ENCODE measurements around the gene MARS1. TPM values are rescaled to one million over a fixed set of nuclear protein-coding genes. Genes with fewer than 3 reads are reported as not detected.
"Not testable (repeated sequence)": the region's sequence is repeated elsewhere in the genome, so short reads cannot be mapped to it uniquely, and the experiment has no call there.

MARS1 gene
- total and polyA plus RNA-seq, 3 experiments from 2014 or later: 89.8 to 398 (median 386) TPM

- Histone ChIP-seq H3K27me3 (ENCODE audit: insufficient read depth, low read length, poor library complexity, severe bottlenecking) (no peaks in the 10 kb centered on the region), H3K9me3 (ENCODE audit: low read length) (no peaks in the 10 kb centered on the region), H3K4me1 (ENCODE audit: insufficient read depth, low read length) (peaks cover 21% of the 10 kb centered on the region), H3K36me3 (ENCODE audit: insufficient read depth, low read length) (peaks cover 54% of the 10 kb centered on the region), H3K27ac (ENCODE audit: low read depth, low read length) (no peak overlapping the region), H3K4me3 (ENCODE audit: low read length) (no peak overlapping the region)
- Mint-ChIP-seq H3K36me3 (peaks cover 8 to 83% (median 25%) of the 10 kb centered on the region in 3 donors), H3K27me3 (no peaks in the 10 kb centered on the region), H3K9me3 (no peaks in the 10 kb centered on the region), H3K4me1 (peaks cover 24 to 35% (median 29%) of the 10 kb centered on the region in 3 donors), H3K4me3 (peak overlapping the region in 1 of 7 donors; percentile 46), H3K27ac (peak overlapping the region; percentile 10 to 93 (median 30))
- ChIA-PET CTCF (no interaction called here), POLR2A (interaction anchor here (0.5 to 1.0 kb wide), 2 partner anchors 26 to 1035 kb away, joined by 3 to 5 read pairs; no protein-coding TSS in a partner anchor)
- no peak for DNase-seq
Observed at GRCh38 chr12:57515934-57516541, 28.2 kb downstream of the MARS1 start.

GRCh38 chr12:57516617-57517153, 28.8 kb downstream of the MARS1 start:
- ChIA-PET POLR2A (interaction anchor here (0.5 to 1.0 kb wide), 2 partner anchors 27 to 1036 kb away, joined by 3 to 5 read pairs; no protein-coding TSS in a partner anchor), CTCF (interaction anchor here (1.3 kb wide), 1 partner anchor 54 kb away, joined by 3 read pairs; no protein-coding TSS in a partner anchor)
- peak overlapping the region in 6 of 8 donors; percentile 13 to 93 (median 62) for H3K27ac Mint-ChIP-seq
- peaks cover 29 to 41% (median 35%) of the 10 kb centered on the region in 3 donors for H3K4me1 Mint-ChIP-seq
- H3K27me3 ChIP-seq (ENCODE audit: insufficient read depth, low read length, poor library complexity, severe bottlenecking): no peaks in the 10 kb centered on the region
- no peak overlapping the region for H3K4me3 ChIP-seq (ENCODE audit: low read length)
- no peaks in the 10 kb centered on the region for H3K27me3 Mint-ChIP-seq
- H3K36me3 Mint-ChIP-seq: peaks cover 8 to 78% (median 22%) of the 10 kb centered on the region in 3 donors
- peaks cover 48% of the 10 kb centered on the region for H3K36me3 ChIP-seq (ENCODE audit: insufficient read depth, low read length)
- H3K9me3 Mint-ChIP-seq: no peaks in the 10 kb centered on the region
- no peaks in the 10 kb centered on the region for H3K9me3 ChIP-seq (ENCODE audit: low read length)
- peaks cover 27% of the 10 kb centered on the region for H3K4me1 ChIP-seq (ENCODE audit: insufficient read depth, low read length)
- H3K27ac ChIP-seq (ENCODE audit: low read depth, low read length): no peak overlapping the region
- H3K4me3 Mint-ChIP-seq: peak overlapping the region in 1 of 7 donors; percentile 17
- peak in 1 of 5 donors; percentile 19 for DNase-seq

- H3K27ac ChIP-seq (ENCODE audit: low read depth, low read length): no peak overlapping the region
- POLR2A ChIA-PET: interaction anchor here (1.0 kb wide), 1 partner anchor 27 kb away, joined by 3 read pairs; no protein-coding TSS in a partner anchor
- Mint-ChIP-seq H3K27me3 (peaks cover 0 to 2% of the 10 kb centered on the region in 2 donors), H3K4me1 (peaks cover 34 to 46% (median 38%) of the 10 kb centered on the region in 3 donors), H3K27ac (peak overlapping the region in 7 of 8 donors; percentile 50 to 93 (median 67)), H3K36me3 (peaks cover 7 to 76% (median 18%) of the 10 kb centered on the region in 3 donors), H3K4me3 (peak overlapping the region in 1 of 7 donors; percentile 75), H3K9me3 (peaks cover 0 to 2% (median 0%) of the 10 kb centered on the region in 5 donors)
- H3K4me3 ChIP-seq (ENCODE audit: low read length): no peak overlapping the region
- CTCF ChIA-PET: interaction anchor here (1.3 kb wide), 1 partner anchor 54 kb away, joined by 3 read pairs; no protein-coding TSS in a partner anchor
- peak in 1 of 5 donors; percentile 27 for DNase-seq
- H3K27me3 ChIP-seq (ENCODE audit: insufficient read depth, low read length, poor library complexity, severe bottlenecking): no peaks in the 10 kb centered on the region
- peaks cover 32% of the 10 kb centered on the region for H3K4me1 ChIP-seq (ENCODE audit: insufficient read depth, low read length)
- peaks cover 43% of the 10 kb centered on the region for H3K36me3 ChIP-seq (ENCODE audit: insufficient read depth, low read length)
- no peaks in the 10 kb centered on the region for H3K9me3 ChIP-seq (ENCODE audit: low read length)
Observed at GRCh38 chr12:57517187-57517586, 29.3 kb downstream of the MARS1 start.

GRCh38 chr12:57517718-57518117, 29.9 kb downstream of the MARS1 start:
- peaks cover 1 to 72% (median 15%) of the 10 kb centered on the region in 3 donors for H3K36me3 Mint-ChIP-seq
- POLR2A ChIA-PET: not testable (repeated sequence)
- H3K4me3 Mint-ChIP-seq: peak overlapping the region in 3 of 7 donors; percentile 37 to 75 (median 37)

GRCh38 chr12:57518176-57518919, 30.5 kb downstream of the MARS1 start:
- Histone ChIP-seq H3K27ac (ENCODE audit: low read depth, low read length) (peak overlapping the region; percentile 0), H3K36me3 (ENCODE audit: insufficient read depth, low read length) (peaks cover 34% of the 10 kb centered on the region), H3K9me3 (ENCODE audit: low read length) (no peaks in the 10 kb centered on the region), H3K4me1 (ENCODE audit: insufficient read depth, low read length) (peaks cover 36% of the 10 kb centered on the region), H3K4me3 (ENCODE audit: low read length) (no peak overlapping the region), H3K27me3 (ENCODE audit: insufficient read depth, low read length, poor library complexity, severe bottlenecking) (no peaks in the 10 kb centered on the region)
- Mint-ChIP-seq H3K9me3 (peaks cover 0 to 4% (median 0%) of the 10 kb centered on the region in 5 donors), H3K27me3 (peaks cover 0 to 3% of the 10 kb centered on the region in 2 donors), H3K4me3 (peak overlapping the region; percentile 37 to 98 (median 96)), H3K36me3 (peaks cover 0 to 68% (median 15%) of the 10 kb centered on the region in 3 donors), H3K27ac (peak overlapping the region; percentile 54 to 100 (median 96)), H3K4me1 (peaks cover 38 to 51% (median 39%) of the 10 kb centered on the region in 3 donors)
- ChIA-PET POLR2A (no interaction called here), CTCF (interaction anchor here (1.0 kb wide), 3 partner anchors 9 to 238 kb away, joined by 3 read pairs; no protein-coding TSS in a partner anchor)
- no peak for DNase-seq

More at GRCh38 chr12:57517718-57518117, 29.9 kb downstream of the MARS1 start:
- CTCF ChIA-PET: interaction anchor here (1.0 to 1.3 kb wide), 4 partner anchors 8 to 239 kb away, joined by 3 read pairs; no protein-coding TSS in a partner anchor
- H3K27me3 ChIP-seq (ENCODE audit: insufficient read depth, low read length, poor library complexity, severe bottlenecking); H3K4me3 ChIP-seq (ENCODE audit: low read length); H3K27me3 Mint-ChIP-seq; H3K9me3 Mint-ChIP-seq; H3K27ac ChIP-seq (ENCODE audit: low read depth, low read length); H3K9me3 ChIP-seq (ENCODE audit: low read length): not testable (repeated sequence)
- Mint-ChIP-seq H3K4me1 (peaks cover 35 to 48% (median 35%) of the 10 kb centered on the region in 3 donors), H3K27ac (peak overlapping the region in 7 of 8 donors; percentile 17 to 93 (median 54))
- Histone ChIP-seq H3K36me3 (ENCODE audit: insufficient read depth, low read length) (peaks cover 40% of the 10 kb centered on the region), H3K4me1 (ENCODE audit: insufficient read depth, low read length) (peaks cover 34% of the 10 kb centered on the region)
- peak in 1 of 5 donors; percentile 29 for DNase-seq

- DNase-seq: no peak
- ChIA-PET POLR2A (interaction anchor here (2.1 to 2.6 kb wide), 2 partner anchors 39 to 42 kb away, joined by 13 to 19 read pairs; partner anchors contain the start of gene ARHGAP9), CTCF (interaction anchor here (1.0 to 2.3 kb wide), 4 partner anchors 10 to 237 kb away, joined by 3 to 12 read pairs (median 4); no protein-coding TSS in a partner anchor)
- Mint-ChIP-seq H3K27me3 (peaks cover 0 to 3% of the 10 kb centered on the region in 2 donors), H3K9me3 (peaks cover 0 to 4% (median 0%) of the 10 kb centered on the region in 5 donors), H3K4me3 (peak overlapping the region; percentile 96 to 100 (median 98)), H3K27ac (peak overlapping the region; percentile 93 to 100 (median 99)), H3K4me1 (peaks cover 46 to 59% (median 47%) of the 10 kb centered on the region in 3 donors), H3K36me3 (peaks cover 0 to 66% (median 15%) of the 10 kb centered on the region in 3 donors)
- Histone ChIP-seq H3K27me3 (ENCODE audit: insufficient read depth, low read length, poor library complexity, severe bottlenecking) (no peaks in the 10 kb centered on the region), H3K36me3 (ENCODE audit: insufficient read depth, low read length) (peaks cover 32% of the 10 kb centered on the region), H3K27ac (ENCODE audit: low read depth, low read length) (peak overlapping the region; percentile 99), H3K4me3 (ENCODE audit: low read length) (peak overlapping the region; percentile 87), H3K9me3 (ENCODE audit: low read length) (no peaks in the 10 kb centered on the region), H3K4me1 (ENCODE audit: insufficient read depth, low read length) (peaks cover 44% of the 10 kb centered on the region)
Observed at GRCh38 chr12:57518920-57519795, 31.3 kb downstream of the MARS1 start.

- Mint-ChIP-seq H3K9me3 (peaks cover 0 to 4% (median 0%) of the 10 kb centered on the region in 5 donors), H3K4me1 (peaks cover 51 to 65% (median 52%) of the 10 kb centered on the region in 3 donors), H3K27ac (peak overlapping the region; percentile 93 to 100 (median 99)), H3K27me3 (peaks cover 0 to 3% of the 10 kb centered on the region in 2 donors), H3K36me3 (peaks cover 0 to 65% (median 15%) of the 10 kb centered on the region in 3 donors), H3K4me3 (peak overlapping the region; percentile 96 to 100 (median 98))
- POLR2A ChIA-PET: interaction anchor here (0.6 to 2.6 kb wide), 4 partner anchors 14 to 43 kb away, joined by 3 to 19 read pairs (median 10); partner anchors contain the start of gene ARHGAP9
- Histone ChIP-seq H3K27me3 (ENCODE audit: insufficient read depth, low read length, poor library complexity, severe bottlenecking) (no peaks in the 10 kb centered on the region), H3K27ac (ENCODE audit: low read depth, low read length) (peak overlapping the region; percentile 99), H3K4me1 (ENCODE audit: insufficient read depth, low read length) (peaks cover 50% of the 10 kb centered on the region), H3K4me3 (ENCODE audit: low read length) (peak overlapping the region; percentile 87), H3K9me3 (ENCODE audit: low read length) (no peaks in the 10 kb centered on the region), H3K36me3 (ENCODE audit: insufficient read depth, low read length) (peaks cover 33% of the 10 kb centered on the region)
- CTCF ChIA-PET: interaction anchor here (1.6 to 2.3 kb wide), 3 partner anchors 43 to 61 kb away, joined by 6 to 12 read pairs (median 6); partner anchors contain the start of gene GLI1
- no peak for DNase-seq
Observed at GRCh38 chr12:57519796-57520052, 31.9 kb downstream of the MARS1 start.

Measured in CD8-positive, alpha-beta memory T cell (primary cell).